GM18526 (cell line): ENCODE data around the gene CLNK.

ENCODE experiments used
- POLR2A ChIP-seq: IDR thresholded peaks from 3 replicates; pipeline ENCODE4 v1.6.1; 2011; ENCODE audit not compliant: insufficient read length; ENCODE audit errors: extremely low read depth

Gene CLNK

GRCh38 chr4:10655968-10656367 is 28.6 kb downstream of the CLNK start:
- TF ChIP-seq POLR2A = no peak

GRCh38 chr4:10648479-10648878 is 36.1 kb downstream of the CLNK start:
- TF ChIP-seq POLR2A = no peak

- no peak for TF ChIP-seq POLR2A
Observed at GRCh38 chr4:10647846-10648245, 36.7 kb downstream of the CLNK start.

- no peak for TF ChIP-seq POLR2A
Observed at GRCh38 chr4:10643600-10644425, 40.8 kb downstream of the CLNK start.

- no peak for TF ChIP-seq POLR2A
Observed at GRCh38 chr4:10640561-10641201, 43.9 kb downstream of the CLNK start.

GRCh38 chr4:10639664-10640063 is 44.9 kb downstream of the CLNK start:
- no peak for TF ChIP-seq POLR2A

GRCh38 chr4:10639100-10639499 is 45.5 kb downstream of the CLNK start:
- TF ChIP-seq POLR2A = no peak

GRCh38 chr4:10635091-10635490 is 49.5 kb downstream of the CLNK start:
- no peak for TF ChIP-seq POLR2A

GRCh38 chr4:10629394-10629793 is 55.2 kb downstream of the CLNK start:
- TF ChIP-seq POLR2A = no peak

GRCh38 chr4:10625131-10625530 is 59.4 kb downstream of the CLNK start:
- no peak for TF ChIP-seq POLR2A

- no peak for TF ChIP-seq POLR2A
Observed at GRCh38 chr4:10623862-10624261, 60.7 kb downstream of the CLNK start.

GRCh38 chr4:10623241-10623640 is 61.3 kb downstream of the CLNK start:
- TF ChIP-seq POLR2A = no peak

- no peak for TF ChIP-seq POLR2A
Observed at GRCh38 chr4:10622728-10623127, 61.8 kb downstream of the CLNK start.

GRCh38 chr4:10620935-10621488 is 63.6 kb downstream of the CLNK start:
- TF ChIP-seq POLR2A = no peak

GRCh38 chr4:10619855-10620254 is 64.7 kb downstream of the CLNK start:
- TF ChIP-seq POLR2A = no peak

- no peak for TF ChIP-seq POLR2A
Observed at GRCh38 chr4:10619220-10619619, 65.3 kb downstream of the CLNK start.
